C4-2B (cell line): ENCODE measurements around the gene CELSR1.

Experiments
- CTCF ChIP-seq: fragments of 450-650 bp; conservative IDR thresholded peaks from 2 replicates; pipeline ENCODE4 v1.5.1; 2017; ENCODE audit warnings: mild to moderate bottlenecking
- ZFX ChIP-seq: fragments of 450-650 bp; IDR thresholded peaks from 2 replicates; pipeline ENCODE4 v1.6.1; 2017

DNA sequence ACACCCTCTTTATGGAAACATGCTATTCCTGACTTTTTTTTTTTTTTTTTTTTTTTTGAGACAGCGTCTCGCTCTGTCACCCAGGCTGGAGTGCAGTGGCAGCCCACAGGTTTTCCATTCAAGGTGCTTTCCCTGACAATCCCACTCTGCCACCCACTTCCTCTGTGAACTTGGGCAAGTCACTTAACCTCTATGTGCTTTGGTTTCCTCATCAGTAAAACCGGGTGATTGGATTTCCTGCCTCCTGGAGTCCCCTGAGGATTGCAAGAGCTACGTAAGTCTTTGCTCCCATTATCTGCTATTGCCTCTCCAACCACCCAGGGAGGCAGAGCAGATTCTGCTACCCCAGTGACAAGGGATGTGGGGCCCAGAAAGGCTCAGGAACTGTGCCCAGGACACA lies 54.1 kb downstream of the CELSR1 start:
- TF ChIP-seq CTCF (no peak), ZFX (no peak)
